Stimulated activated CD8-positive, alpha-beta memory T cell treated with anti-CD3 and anti-CD28 coated beads, Interleukin-12 subunit alpha, Interleukin-12 subunit beta, amount 100 ng/mL, for 24 hours (primary cell): ENCODE results near the gene MEPCE.

Source experiments
- DNase-seq: peaks from one replicate; pipeline ENCODE4 v3.0.0-alpha.2; 2020; ENCODE audit errors: extremely low read depth

Gene MEPCE

GRCh38 chr7:100464791-100465190, 35.2 kb downstream of the MEPCE start:
- DNase-seq = no peak

GRCh38 chr7:100465299-100465698, 35.7 kb downstream of the MEPCE start:
- DNase-seq = no peak

GRCh38 chr7:100465702-100466311, 36.2 kb downstream of the MEPCE start:
- DNase-seq = no peak

GRCh38 chr7:100466653-100467605, 37.3 kb downstream of the MEPCE start:
- no peak for DNase-seq

- no peak for DNase-seq
Measured at GRCh38 chr7:100467638-100468373, 38.2 kb downstream of the MEPCE start.

- peak; percentile 53 for DNase-seq
Measured at GRCh38 chr7:100469227-100470044, 39.8 kb downstream of the MEPCE start.

- no peak for DNase-seq
Measured at GRCh38 chr7:100471021-100471420, 41.4 kb downstream of the MEPCE start.

GRCh38 chr7:100472121-100472851, 42.7 kb downstream of the MEPCE start:
- DNase-seq = no peak

GRCh38 chr7:100472854-100473499, 43.3 kb downstream of the MEPCE start:
- no peak for DNase-seq

- no peak for DNase-seq
Measured at GRCh38 chr7:100475549-100475948, 45.9 kb downstream of the MEPCE start.

- DNase-seq = no peak
Measured at GRCh38 chr7:100476101-100476780, 46.6 kb downstream of the MEPCE start.

GRCh38 chr7:100476903-100477870, 47.6 kb downstream of the MEPCE start:
- DNase-seq = no peak

GRCh38 chr7:100477871-100478267, 48.2 kb downstream of the MEPCE start:
- no peak for DNase-seq

GRCh38 chr7:100478958-100479660, 49.5 kb downstream of the MEPCE start, which contains the start of gene TSC22D4:
TSS of gene TSC22D4 (minus strand) at chr7:100479214. CDS start at chr7:100478038, 1,176 bp downstream.
- peak; percentile 58 for DNase-seq

GRCh38 chr7:100481466-100481865, 51.8 kb downstream of the MEPCE start:
- no peak for DNase-seq

GRCh38 chr7:100482728-100483089, 53.1 kb downstream of the MEPCE start:
- no peak for DNase-seq

GRCh38 chr7:100483090-100483721, 53.6 kb downstream of the MEPCE start:
- DNase-seq = peak; percentile 44
